GM19463 (cell line): Measurements from ENCODE around the gene CCNL2.
"Not testable (repeated sequence)": the region's sequence is repeated elsewhere in the genome, so short reads cannot be mapped to it uniquely, and the experiment has no call there.

Experiments
- ATAC-seq: cut with Tn5 transposase; IDR thresholded peaks from one replicate; pipeline ENCODE4 v1.9.1; 2021; ENCODE audit warnings: mild to moderate bottlenecking, moderate library complexity; ENCODE audit not compliant: unreplicated experiment

Gene CCNL2

DNA sequence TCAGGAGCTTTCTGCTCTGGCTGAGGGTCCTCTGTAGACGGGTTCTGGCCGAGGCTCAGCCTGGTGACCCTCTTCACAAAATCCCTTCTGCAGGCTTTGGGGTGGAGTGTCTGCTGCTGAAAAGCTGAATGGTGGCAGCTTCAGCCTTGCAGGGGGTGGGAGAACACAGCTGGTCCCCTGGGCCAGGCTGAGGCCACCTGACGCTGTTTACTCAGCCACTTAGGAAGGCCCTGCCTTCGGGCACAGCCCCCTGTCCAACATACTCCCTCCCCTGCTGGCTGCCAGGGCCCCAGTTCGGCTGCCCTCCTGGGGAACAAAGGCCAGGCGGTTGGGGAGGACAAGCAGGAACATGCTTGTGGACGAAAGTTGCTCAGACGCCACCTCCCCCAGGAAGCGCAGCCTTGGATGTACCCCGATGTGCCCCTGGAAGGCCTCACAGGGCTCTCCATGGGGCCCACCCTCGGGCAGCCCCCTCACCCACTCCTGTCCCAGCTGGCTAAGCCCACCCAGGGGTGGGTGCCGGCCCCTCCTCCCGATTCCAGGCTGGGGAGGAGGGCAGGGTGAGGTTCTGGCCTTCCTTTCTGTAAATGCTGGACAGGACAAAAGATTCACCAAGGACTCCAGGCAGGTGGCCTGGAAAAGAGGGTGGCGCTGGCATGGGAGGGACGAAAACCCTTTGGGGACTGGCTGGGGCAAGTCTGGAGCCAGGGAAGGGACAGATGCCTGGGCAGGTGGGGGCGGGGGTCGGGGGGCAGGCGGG lies 22.2 kb upstream of the CCNL2 start, which contains the start of gene ANKRD65:
Gene ANKRD65 (minus strand): TSS at position 130 of the 760 bp plus-strand sequence. CDS start 271 bp downstream, outside the sequence.
- no peak for ATAC-seq

DNA sequence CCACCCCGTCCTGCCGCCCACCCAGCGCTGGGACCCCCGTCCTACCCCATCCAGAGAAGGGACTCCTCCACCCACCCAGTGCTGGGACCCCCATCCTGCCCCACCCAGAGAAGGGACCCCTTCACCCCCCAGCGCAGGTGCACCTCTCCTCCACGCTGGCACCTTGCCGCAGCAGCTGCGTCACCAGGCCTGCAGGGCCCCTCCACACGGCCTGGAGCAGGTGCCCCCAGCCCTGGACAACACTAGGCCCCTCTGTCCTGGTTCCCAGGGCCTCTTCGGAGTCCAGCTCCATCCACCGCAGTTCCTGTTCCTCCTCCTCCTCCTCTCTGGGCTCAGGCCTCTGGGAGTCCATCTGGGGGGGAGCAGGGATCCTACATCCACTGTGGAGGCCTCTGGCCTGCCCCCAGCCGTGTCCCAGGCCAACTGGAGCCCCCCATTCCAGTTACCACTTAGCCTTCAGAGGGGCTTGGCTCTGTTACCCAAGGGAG lies 21.6 kb upstream of the CCNL2 start:
- no peak for ATAC-seq

DNA sequence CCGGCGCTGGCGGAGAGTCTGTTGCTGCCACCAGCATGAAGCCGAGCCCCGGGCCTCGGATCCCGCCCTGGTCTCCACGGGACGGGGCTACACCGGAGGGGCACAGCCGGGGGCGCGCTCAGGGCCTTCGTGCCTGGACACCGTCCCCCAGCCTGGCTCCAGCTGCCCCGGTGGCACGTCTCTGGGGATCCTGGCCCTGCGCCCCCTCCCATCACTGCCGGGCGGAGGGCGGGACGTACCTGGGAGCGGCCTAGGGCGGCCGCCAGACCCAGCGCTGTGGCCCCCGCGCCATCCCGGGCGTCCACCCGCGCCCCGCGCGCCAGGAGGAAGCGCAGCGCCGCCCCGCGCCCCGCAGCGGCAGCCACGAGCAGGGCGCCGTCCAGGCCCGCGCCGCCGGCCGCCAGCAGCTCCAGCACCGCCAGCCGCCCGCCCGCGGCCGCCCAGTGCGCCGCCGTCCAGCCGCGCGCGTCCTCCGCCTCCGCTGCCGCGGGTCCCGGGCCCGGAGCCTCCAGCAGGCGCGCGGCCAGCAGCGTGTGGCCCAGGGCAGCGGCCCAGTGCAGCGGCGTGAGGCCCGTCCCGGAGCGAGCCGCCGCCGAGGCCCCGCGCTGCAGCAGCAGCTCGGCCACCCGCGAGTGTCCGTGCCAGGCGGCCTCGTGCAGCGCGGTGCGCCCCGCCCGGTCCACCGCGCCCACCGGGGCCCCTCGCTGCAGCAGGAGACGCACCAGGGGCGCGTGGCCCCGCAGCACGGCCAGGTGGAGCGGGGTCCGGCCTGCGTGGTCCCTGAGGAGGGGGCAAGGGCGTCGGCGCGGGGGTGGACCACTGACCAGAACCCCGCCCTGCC lies 20.9 kb upstream of the CCNL2 start:
- ATAC-seq = no peak

DNA sequence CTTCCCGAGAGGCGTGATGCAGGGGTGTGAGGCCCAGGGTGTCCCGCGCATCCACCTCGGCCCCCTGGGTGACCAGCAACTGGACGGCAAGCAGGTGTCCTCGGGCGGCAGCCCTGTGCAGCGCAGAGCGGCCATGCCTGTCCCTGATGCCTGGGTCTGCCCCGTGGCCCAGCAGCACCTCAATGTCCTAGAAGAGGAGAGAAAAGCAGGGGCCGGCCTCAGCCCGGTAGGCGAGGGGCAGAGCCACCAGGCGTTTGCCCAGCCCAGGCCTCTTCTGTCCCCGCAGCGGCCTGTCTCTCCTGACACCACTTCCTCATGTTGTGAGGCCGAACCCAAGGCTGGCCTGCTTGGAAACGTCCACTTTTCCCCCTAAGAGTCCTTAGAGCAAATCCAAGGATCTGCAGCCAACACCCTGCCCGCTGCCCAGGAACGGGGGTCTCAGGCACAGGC lies 20.3 kb upstream of the CCNL2 start:
- no peak for ATAC-seq

DNA sequence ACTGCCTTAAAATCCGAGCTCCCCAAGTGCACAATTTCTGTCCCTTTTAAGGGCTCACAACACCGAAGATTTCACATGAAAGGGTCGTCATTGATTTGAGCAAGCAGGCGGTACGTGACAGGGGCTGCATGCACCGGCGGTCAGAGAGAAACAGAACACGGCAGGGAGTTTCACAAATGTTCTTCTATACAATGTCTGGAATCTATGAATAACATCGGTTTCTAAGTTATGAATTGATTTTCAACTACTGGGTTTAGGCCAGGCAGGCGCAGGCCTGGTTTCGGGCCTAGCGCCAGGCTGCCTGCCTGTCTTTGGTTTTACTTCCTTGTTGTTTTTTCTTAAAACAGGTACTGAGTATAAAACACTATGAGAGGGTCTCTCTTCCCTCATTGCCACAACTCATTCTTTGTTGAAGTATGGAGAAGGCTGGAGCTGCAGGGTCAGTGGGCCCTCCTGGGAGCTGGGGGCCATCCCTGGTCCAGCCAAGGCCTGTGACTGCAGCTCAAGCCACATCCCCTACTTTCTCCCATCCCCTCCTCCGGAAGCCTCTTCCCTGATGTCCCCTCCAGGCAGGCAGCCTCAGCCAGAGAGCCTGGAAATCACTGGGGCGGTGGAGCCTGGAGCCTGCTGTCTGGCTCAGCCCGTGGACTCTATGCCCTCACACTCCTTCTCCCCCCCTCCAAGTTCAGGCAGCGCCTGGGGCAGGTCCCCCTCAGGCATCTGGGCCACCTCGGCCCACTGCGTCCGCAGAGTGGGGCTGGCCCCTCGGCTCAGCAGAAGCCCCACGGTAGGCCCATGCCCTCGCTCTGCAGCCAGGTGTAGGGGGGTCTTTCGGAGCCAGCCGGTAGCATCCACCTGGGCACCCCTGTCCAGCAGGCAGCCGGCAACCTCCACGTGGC lies 19.6 kb upstream of the CCNL2 start:
- no peak for ATAC-seq

DNA sequence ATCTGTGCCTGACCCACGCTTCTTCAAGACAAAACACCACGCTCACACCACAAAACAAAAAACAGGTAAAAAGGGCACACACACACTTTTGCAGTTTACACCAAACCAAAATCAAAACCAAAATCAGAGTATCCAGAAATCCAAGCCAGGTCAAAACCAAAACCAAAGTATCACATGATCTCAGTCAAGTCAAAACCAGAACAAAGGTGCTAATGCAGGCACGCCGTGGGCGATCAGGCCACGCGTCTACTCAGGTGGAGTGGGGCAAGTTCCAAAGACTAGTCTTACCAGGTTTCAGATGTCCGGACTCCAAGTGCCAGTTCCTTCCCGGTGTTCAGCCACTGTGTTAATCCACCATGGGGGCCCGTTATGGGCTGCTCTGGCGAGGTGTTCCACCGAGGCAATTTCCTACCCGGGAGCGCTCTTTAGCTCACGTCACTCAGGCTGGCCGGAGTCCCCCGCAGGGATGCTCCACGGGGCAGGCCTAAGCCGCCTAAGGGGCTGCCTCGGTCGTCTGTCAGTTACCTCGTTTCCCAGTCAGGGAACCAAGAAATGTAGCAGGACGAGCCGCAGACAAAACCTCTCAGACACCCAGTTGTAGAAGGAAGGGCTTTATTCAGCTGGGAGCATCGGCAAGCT lies 18.8 kb upstream of the CCNL2 start:
- not testable (repeated sequence) for ATAC-seq

DNA sequence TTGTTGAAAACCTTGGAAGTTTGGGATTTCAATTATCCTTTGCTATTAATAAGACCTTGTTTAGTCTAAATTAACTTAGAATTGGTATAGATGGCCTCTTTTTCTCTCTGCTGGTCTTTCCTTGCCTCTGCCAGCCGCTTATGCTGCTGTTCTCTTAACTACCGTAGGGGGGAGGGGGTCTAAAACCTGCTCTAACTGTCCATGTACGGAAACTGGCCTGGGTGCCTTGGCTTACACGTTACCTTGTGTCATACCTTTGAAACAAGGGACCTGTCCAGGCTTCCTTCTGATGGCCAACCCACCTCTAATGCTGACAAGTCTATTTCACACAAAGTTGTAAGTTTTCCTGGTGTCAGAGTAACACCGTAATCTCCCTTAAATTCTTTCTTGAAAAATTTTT lies 18.3 kb upstream of the CCNL2 start:
- not testable (repeated sequence) for ATAC-seq

DNA sequence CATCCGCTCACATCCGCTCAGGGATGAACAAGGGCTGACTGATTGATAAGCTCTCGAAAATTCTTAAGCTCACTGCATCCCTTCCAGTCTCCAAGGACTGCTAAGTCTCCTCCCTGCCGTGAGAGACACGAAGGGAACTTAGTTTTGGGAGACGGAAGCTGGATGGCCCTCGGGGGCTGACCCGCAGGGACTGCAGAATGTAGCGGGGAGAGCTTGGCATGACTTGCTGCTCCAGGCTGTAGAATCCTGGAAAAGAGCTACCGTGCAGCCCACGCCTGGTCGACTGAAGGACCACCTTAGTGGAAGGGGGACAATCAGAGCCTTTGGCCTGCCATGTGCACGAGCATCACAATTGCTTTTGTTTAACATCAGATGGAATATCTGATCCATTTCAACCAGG lies 16.6 kb upstream of the CCNL2 start:
- no peak for ATAC-seq

DNA sequence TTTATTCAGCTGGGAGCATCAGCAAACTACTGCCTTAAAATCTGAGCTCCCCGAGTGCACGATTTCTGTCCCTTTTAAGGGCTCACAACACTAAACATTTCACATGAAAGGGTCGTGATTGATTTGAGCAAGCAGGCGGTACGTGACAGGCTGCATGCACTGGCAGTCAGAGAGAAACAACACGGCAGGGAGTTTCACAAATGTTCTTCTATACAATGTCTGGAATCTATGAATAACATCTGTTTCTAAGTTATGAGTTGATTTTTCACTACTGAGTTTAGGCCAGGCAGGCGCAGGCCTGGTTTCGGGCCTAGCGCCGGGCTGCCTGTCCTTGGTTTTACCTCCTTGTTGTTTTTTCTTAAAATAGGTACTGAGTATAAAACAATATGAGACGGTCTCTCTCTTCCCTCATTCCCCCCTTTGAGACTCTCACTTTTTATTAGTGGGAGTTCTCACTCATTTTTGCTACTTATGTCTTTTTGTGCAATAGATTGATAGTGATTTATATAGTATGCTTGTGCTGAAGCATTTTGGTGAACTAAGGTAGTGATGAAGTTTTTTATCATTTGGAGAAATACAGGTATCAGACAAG lies 13.3 kb upstream of the CCNL2 start:
- ATAC-seq = not testable (repeated sequence)

DNA sequence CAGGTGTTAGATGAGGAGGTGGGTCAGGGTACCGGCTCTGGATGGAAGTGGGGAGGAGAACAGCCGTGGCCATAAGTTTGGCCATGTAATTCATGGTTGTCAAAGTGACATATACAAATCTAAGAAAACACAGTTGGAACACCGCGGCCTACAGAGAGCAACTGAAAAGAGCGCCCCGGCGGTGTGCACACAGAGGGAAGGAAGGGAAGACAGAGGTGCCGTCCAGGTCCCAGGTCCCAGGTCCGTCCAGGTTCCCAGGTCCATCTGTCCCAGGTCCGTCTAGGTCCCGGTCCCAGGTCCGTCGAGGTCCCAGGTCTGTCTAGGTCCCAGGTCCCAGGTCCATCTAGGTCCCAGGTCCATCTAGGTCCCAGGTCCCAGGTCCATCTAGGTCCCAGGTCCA lies 12.5 kb upstream of the CCNL2 start:
- no peak for ATAC-seq

DNA sequence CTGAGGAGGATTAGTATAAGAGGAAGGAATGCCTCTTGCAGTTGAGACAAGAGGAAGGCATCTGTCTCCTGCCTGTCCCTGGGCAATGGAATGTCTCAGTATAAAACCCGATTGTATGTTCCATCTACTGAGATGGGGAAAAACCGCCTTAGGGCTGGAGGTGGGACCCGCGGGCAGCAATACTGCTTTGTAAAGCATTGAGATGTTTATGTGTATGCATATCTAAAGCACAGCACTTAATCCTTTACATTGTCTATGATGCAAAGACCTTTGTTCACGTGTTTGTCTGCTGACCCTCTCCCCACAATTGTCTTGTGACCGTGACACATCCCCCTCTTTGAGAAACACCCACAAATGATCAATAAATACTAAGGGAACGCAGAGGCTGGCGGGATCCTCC lies 11.1 kb upstream of the CCNL2 start:
- ATAC-seq = not testable (repeated sequence)

DNA sequence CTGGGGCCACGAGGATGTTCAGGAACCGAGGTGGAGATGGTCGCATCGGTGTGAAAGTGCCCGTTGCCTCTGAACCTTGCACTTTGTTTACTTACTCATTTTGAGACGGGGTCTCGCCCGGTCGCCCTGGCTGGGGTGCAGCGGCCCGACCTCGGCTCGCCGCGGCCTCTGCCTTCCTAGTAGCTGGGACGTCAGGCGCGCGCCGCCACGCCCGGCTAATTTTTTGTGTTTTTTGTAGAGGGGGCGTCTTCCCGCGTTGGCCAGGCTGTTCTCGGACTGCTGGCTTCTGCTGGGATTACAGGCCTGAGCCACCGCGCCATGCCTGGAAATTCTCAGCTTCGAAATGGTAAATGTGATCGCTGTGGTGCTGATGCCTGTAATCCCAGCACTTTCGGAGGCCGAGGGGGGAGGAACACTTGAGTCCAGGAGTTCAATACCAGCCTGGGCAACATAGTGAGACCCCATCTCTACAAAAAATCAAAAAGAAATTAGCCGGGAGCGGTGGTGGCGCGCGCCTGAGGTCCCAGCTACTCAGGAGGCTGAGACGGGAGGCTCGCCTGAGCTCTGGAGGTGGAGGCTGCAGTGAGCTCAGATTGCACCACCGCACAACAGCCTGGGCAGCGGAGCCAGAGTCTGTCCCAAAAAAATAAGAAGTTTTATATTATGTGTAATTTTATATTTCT lies 8.6 kb upstream of the CCNL2 start:
- peak; percentile 13 for ATAC-seq

DNA sequence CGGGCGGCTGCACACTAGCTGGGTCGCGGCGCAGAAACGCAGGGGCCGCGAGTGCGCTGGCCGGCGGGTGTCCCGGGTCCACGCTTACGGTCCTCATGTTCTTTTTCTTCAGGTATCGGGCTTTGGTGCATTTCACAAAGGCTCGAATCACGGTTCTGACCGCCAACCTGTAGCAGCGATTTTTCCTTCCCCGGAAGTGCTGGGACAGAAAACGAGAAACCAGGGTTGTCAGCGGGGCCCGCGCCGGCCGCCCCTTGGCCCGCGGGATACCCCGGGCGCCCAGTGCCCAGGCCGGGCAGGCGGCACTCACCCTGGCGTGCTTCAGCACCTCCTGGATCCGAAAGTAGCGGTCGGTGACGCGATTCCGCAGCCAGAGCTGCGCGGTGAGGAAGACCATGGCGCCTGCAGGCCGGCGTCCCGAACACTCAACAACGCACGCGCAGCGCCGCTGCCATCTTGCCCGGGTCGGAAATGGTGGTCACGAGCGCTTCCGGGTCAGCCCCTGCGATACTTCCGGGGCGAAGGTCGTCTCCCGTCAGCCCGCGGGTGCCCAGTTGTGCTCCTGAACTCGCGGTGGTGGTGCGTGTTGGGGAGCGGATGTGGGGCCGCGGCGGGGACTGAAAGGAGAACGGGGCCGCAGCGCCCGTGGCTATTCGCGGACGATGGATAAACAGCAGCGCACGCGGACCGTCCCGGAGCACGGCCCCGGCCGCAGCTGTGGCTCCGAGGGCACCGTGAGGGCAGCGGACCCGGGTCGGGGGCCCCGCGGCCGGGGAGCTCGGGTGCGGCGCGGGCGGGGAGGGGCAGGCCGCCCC lies 7.9 kb upstream of the CCNL2 start, which contains the start of gene MRPL20:
Gene MRPL20 (minus strand): TSS at position 473 of the 815 bp plus-strand sequence. CDS start 76 bp downstream, at position 397.
- peak; percentile 91 for ATAC-seq

DNA sequence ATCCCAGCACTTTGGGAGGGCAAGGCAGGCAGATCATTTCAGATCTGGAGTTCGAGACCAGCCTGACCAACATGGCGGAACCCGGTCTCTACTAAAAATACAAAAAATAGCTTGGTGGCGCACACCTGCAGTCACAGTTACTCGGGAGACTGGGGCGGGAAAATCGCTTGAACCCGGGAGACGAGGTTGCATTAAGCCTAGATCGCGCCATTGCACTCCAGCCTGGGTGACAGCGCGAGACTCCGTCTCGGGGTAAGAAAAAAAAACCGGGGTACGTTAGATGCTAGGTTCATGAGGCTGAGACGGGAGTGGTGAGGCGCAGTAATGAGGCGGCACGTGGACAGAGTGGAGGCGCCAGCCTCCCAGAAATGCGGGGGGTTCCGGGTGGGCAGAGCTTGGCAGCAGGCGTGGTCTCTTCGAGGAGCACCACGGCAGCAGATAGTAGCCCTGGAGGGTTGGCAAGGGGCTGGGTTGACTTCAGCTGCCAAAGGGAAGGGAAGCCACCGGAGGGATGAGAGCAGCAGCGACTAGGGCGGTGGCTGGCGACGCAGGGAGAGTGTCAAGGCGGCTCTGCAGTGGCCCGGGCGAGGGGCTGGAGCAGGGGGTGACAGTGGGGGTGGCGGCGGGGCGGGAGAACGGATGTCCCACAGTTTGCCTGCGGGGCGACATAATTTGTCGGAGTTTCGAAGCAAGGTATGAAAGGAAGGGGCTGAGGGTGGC lies 7.1 kb upstream of the CCNL2 start:
- ATAC-seq = no peak

DNA sequence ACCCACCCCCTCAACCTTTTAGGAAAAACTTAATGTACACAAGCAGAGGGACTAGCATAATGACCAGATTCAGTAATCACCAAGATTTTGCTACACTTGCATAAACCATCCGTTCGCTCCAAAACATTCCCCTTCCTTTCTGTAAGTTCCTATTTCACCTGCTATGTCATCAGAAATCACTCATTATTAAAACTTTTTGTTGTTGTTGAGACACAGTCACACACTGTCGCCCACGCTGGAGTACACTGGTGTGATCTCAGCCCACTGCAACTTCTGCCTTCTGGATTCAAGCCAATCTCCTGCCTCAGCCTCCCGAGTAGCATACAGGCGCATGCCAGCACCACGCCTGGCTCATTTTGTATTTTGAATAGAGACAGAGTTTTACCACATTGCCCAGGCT lies 4.5 kb upstream of the CCNL2 start:
- no peak for ATAC-seq

DNA sequence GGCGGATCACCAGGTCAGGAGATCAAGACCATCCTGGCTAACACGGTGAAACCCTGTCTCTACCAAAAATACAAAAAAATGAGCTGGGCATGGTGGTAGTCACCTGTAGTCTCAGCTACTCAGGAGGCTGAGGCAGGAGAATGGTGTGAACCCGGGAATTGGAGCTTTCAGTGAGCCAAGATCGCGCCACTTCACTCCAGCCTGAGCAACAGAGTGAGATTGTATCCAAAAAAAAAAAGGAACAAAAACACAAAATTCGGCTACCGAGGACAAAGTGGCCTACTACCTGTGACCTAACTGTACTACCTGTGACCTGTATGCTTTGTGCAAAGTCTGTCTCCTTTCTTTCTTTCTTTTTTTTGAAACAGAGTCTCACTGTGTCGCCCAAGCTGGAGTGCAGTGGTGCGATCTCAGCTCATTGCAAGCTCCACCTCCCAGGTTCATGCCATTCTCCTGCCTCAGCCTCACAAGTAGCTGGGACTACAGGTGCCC lies 3.8 kb upstream of the CCNL2 start:
- ATAC-seq = not testable (repeated sequence)

DNA sequence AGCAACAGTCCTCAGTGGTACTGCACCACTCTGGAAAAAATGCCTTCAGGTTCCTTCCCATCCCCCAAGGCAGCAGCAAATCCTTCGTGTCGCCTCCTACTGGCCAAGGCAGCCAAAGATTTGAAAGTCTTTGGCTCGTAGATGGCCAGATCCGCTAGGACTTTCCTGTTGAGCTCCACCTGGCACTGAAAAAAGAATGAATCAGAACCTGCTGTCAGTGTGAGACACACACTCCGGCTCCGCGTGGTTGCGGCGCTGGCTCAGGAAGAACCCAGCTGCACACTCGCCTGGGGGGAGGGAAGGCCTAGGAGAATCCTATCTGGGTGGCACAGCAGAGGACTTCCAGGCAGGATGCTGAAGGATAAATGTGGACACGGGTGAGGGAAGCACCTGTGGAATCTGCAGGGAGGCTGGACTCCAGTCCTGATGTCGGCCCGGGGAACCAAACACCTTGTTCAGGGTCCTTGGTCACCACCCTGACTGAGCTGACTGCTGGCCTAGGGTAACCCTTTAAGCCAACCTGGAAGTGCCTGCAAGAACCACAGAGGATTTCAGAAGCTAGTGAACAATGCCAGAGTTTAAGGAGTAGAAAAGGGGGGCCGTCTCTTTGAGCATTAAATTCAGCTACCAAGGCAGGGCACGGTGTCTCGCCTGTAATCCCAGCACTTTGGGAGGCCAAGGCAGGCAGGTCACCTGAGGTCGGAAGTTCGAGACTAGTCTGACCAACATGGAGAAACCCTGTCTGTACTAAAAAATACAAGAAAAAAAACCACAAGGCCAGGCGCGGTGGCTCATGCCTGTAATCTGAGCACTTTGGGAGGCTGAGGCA lies 3.2 kb upstream of the CCNL2 start:
- ATAC-seq = no peak
